RWPE2 (cell line): ENCODE results near the gene RPS21.

ENCODE experiments used
- ATAC-seq: fragments of 200-7000 bp; cut with Tn5 transposase; 3 replicates; pipeline ENCODE4 v1.9.1; 2021; ENCODE audit warnings: low read depth
- DNase-seq: peaks from one replicate; pipeline ENCODE4 v3.0.0-alpha.2; 2020; ENCODE audit warnings: low spot score
- H3K27ac ChIP-seq: fragments of 450-650 bp; 2 replicates; pipeline ENCODE4 v1.5.1; 2017; ENCODE audit warnings: mild to moderate bottlenecking; ENCODE audit not compliant: poor library complexity, severe bottlenecking
- H3K27me3 ChIP-seq: fragments of 250-450 bp; sonication (Bioruptor Pico); 2 replicates; pipeline ENCODE4 v1.5.1; 2021; ENCODE audit warnings: mild to moderate bottlenecking, moderate library complexity; ENCODE audit not compliant: insufficient read depth, poor library complexity, severe bottlenecking
- H3K36me3 ChIP-seq: fragments of 250-450 bp; sonication (Bioruptor Pico); 2 replicates; pipeline ENCODE4 v1.5.1; 2020; ENCODE audit warnings: low read depth, mild to moderate bottlenecking, moderate library complexity
- H3K4me1 ChIP-seq: fragments of 250-450 bp; sonication (Bioruptor Pico); 2 replicates; pipeline ENCODE4 v1.5.1; 2021; ENCODE audit warnings: mild to moderate bottlenecking, moderate library complexity; ENCODE audit not compliant: insufficient read depth, poor library complexity, severe bottlenecking
- H3K4me3 ChIP-seq: fragments of 250-450 bp; sonication (Bioruptor Pico); 2 replicates; pipeline ENCODE4 v1.5.1; 2021; ENCODE audit warnings: mild to moderate bottlenecking, moderate library complexity; ENCODE audit not compliant: severe bottlenecking
- H3K9me3 ChIP-seq: fragments of 250-450 bp; sonication (Bioruptor Pico); 2 replicates; pipeline ENCODE4 v1.5.1; 2021; ENCODE audit warnings: mild to moderate bottlenecking, moderate library complexity; ENCODE audit not compliant: severe bottlenecking
- TF ChIP-seq, protein P1 (sequence below): fragments of 450-650 bp; IDR thresholded peaks from one replicate; pipeline ENCODE4 v1.5.1; 2017; ENCODE audit warnings: mild to moderate bottlenecking, moderate library complexity; ENCODE audit not compliant: poor library complexity, severe bottlenecking

The RPS21 gene

DNA sequence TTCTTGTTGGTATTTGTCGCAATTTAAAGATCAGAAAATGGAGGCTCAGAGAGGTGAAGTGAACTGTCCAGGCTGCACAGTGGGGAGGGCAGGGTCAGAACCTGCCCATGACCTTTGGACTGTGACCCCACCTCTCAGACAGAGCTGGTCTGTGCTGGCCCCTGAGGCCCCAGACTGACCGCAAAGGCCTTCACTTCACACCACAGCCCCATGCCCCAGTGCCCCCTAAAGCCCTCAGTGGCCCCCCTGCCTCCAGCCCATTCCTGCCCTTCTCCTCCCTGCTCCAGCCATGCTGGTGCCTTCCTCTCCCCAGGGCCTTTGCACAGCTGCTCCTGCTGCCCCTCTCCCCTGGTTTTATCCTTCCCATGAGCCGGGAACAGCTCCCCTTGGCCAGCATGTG is 49.8 kb downstream of the RPS21 start:
- Histone ChIP-seq H3K27ac (no peak overlapping the region), H3K27me3 (peaks cover 91% of the 10 kb centered on the region), H3K9me3 (no peaks in the 10 kb centered on the region), H3K4me1 (no peaks in the 10 kb centered on the region), H3K4me3 (no peak overlapping the region), H3K36me3 (no peaks in the 10 kb centered on the region)
- ATAC-seq: no peak
- TF ChIP-seq, protein P1, sequence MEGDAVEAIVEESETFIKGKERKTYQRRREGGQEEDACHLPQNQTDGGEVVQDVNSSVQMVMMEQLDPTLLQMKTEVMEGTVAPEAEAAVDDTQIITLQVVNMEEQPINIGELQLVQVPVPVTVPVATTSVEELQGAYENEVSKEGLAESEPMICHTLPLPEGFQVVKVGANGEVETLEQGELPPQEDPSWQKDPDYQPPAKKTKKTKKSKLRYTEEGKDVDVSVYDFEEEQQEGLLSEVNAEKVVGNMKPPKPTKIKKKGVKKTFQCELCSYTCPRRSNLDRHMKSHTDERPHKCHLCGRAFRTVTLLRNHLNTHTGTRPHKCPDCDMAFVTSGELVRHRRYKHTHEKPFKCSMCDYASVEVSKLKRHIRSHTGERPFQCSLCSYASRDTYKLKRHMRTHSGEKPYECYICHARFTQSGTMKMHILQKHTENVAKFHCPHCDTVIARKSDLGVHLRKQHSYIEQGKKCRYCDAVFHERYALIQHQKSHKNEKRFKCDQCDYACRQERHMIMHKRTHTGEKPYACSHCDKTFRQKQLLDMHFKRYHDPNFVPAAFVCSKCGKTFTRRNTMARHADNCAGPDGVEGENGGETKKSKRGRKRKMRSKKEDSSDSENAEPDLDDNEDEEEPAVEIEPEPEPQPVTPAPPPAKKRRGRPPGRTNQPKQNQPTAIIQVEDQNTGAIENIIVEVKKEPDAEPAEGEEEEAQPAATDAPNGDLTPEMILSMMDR: no peak
- DNase-seq: no peak

DNA sequence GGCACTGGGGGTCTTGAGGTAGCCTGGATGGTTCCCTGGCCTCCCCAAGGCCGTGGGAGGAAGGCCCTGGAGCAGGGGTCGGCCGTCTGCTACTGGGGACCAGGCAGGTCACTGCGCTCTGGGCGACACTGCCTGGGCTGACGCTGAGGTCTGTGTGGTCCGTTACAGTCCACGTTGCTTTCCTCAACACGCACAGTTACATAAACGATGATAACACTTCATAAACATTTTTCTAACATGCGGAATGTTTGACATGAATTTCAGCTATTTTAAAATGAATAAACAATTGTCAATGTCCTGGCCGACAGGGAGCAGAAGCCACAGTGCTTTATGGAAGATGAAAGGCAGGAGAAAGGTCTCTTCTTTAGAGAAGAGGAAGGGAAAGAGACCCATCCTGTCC is 50.6 kb downstream of the RPS21 start:
- peak; percentile 81 for DNase-seq
- H3K27me3 ChIP-seq: peaks cover 90% of the 10 kb centered on the region
- no peak for ATAC-seq
- no peak overlapping the region for H3K4me3 ChIP-seq
- no peak overlapping the region for H3K27ac ChIP-seq
- H3K36me3 ChIP-seq: no peaks in the 10 kb centered on the region
- TF ChIP-seq, protein P1: no peak
- H3K4me1 ChIP-seq: no peaks in the 10 kb centered on the region
- H3K9me3 ChIP-seq: no peaks in the 10 kb centered on the region

DNA sequence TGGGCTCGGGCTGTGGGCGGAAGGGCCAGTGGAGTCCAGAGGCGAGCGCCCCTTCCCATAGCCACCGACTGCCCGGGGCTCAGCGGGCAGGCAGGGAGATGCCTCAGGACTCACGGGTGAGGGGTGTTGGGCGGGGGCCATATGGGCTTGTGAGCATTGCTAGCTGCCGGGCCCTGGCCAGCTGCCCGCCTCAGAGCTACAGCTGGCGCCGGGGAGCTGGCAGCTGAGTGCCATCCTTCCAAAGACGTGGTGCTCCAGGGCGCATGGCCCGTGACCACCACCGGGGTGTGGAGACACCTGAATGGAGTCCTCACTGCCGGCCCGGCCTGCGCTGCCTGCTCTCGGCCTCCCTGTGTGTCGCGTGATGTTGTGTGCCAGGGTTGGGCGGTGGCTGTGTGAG is 51.0 kb downstream of the RPS21 start:
- Histone ChIP-seq H3K27me3 (peaks cover 85% of the 10 kb centered on the region), H3K27ac (no peak overlapping the region), H3K4me3 (no peak overlapping the region), H3K4me1 (no peaks in the 10 kb centered on the region), H3K9me3 (no peaks in the 10 kb centered on the region), H3K36me3 (no peaks in the 10 kb centered on the region)
- peak; percentile 87 for DNase-seq
- TF ChIP-seq, protein P1: no peak
- ATAC-seq: no peak
